ENCODE results near the gene FOXN4.

The FOXN4 gene

DNA sequence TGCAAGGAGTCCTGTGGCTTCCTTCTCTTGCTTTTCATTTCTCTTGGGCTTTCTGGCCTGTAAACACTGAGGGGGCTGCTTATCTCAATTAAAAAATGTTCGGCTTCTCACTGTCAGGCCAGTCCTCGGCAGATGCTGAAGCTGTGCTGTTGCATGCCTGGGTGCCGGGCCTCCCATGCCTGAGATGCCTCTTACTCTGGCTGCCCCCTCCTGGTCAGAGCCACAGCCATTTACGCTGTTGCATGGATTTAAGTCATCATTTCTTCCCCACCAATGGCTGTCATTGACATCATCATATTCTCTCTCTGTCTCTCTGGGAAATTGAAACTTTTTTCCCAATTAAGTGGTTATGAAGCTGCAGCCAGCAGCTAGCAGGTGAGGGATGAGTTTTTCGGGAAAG is 53.7 kb downstream of the FOXN4 start:
- DNase-seq, result no peak

- DNase-seq, result no peak
These were observed 55.1 kb downstream of the FOXN4 start for GRCh38 chr12:109253913-109254544.

- no peak for DNase-seq
These were observed 56.3 kb downstream of the FOXN4 start for GRCh38 chr12:109252799-109253198.

DNA sequence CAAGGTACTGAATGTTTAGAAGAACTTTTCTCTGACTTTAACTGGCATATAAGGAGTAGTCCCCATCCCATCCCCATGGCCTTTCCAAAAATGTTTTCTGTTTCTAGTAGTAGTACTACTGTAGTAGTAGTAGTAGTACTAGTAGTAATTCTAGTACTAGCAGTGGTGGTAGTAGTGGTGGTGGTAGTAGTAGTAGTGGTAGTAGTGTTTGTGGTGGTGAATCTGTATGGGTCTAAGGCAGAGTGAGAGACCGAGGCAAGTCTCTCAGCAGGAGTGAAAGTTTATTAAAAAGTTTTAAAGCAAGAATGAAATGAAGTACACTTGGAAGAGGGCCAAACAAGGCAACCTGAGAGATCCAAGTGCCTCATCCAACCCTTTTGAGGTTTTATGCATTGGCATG is 58.6 kb downstream of the FOXN4 start:
- no peak for DNase-seq

DNA sequence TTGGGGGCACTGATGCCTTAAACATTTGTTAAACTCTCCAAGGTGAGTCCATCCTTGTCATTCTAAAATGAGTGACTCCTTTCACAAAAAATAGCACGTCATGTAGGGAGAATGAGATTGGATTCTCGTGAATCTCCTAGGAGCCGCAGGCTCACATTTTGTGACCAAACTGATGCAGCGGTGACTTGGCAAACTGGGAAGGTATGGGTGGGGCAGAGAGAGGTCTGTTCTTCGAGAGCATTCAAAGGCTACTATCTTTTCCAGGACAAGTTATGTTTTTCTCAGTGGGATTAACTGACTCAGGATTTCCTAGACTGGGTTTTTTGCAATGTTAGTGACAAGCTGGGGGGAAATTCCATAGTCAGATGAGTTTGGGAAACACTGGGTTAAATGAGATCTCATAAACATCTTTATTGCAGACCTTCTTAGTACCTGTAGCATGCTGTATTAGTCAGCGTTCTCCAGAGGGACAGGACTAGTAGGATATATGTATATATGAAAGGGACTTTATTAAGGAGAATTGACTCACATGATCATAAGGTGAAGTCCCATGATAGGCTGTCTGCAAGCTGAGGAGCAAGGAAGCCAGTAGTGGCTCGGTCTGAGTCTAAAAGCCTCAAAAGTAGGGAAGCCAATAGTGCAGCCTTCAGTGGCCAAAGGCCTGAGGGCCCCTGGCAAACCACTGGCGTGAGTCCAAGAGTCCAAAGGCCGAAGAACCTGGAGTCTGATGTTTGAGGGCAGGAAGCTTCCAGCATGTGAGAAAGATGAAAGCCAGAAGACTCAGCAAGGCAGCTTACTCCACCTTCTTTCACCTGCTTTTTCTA is 61.0 kb downstream of the FOXN4 start:
- no peak for DNase-seq

DNA sequence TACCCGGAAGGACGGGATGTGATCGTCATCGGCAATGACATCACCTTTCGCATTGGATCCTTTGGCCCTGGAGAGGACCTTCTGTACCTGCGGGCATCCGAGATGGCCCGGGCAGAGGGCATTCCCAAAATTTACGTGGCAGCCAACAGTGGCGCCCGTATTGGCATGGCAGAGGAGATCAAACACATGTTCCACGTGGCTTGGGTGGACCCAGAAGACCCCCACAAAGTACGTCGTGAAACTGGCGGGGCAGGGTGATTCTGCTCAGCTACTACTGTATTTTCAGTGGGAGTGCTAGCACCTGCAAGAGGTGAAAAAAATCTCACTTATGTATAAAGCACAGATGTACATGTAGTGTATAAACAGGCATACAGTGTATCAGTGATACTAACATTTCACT is 62.9 kb downstream of the FOXN4 start:
- DNase-seq, result no peak

GRCh38 chr12:109244073-109244472 is 65.0 kb downstream of the FOXN4 start:
- DNase-seq, result no peak

DNA sequence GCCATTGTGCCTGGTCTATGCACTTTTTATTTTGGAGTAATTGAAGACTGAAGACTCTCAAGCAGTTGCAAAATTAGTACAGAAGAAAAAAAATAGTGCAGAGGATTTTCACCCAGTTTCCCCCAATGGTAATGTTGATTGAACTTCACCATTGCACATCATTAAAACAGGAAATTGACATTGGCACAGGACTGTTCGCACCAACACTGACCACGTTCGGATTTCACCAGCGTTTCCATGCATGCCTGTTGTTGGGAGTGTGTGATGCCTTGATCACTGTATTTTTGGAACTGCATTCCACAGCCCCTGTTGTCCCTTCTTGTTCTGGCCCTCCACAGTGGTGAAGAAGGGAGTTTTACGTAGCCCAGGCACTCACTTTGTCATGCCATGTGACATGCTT is 67.1 kb downstream of the FOXN4 start:
- DNase-seq, result no peak

DNA sequence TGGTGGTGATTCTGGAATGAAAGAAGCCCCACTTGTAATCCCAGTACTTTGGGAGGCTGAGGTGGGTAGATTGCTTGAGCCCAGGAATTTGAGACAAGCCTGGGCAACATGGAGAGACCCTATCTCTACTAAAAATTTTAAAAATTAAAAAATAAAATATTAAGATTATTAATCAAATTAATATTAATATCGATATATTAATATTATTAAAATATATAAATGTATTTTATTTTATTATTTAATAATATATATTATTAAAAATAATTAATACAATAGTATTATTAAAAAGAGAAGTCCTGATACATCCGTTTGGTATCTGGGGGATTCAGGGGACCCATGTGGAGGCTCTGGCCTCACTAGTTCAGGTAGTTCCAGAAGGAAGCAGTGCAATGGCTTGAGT is 68.7 kb downstream of the FOXN4 start:
- no peak for DNase-seq

GRCh38 chr12:109239691-109240090 is 69.4 kb downstream of the FOXN4 start:
- DNase-seq, result no peak

- DNase-seq, result no peak
These were observed 69.9 kb downstream of the FOXN4 start for GRCh38 chr12:109239179-109239578.

DNA sequence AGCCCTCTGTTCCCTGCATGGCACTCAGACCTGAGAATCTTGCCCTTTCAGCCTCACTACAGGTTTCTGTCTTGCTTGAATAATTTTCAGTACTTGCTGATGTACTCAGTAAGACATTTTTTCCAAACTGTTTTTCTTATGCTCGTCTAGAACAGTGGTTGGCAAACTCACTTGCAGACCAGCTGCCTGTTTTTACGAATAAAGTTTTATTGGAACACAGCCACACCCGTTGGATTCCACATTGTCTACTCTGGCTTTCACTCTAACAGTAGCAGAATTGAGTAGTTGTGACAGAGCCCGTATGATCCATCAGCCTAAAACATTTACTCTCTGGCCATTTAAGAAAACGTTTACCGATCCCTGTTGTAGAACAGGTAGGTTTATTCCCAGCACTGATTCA is 72.8 kb downstream of the FOXN4 start:
- DNase-seq, result no peak

DNA sequence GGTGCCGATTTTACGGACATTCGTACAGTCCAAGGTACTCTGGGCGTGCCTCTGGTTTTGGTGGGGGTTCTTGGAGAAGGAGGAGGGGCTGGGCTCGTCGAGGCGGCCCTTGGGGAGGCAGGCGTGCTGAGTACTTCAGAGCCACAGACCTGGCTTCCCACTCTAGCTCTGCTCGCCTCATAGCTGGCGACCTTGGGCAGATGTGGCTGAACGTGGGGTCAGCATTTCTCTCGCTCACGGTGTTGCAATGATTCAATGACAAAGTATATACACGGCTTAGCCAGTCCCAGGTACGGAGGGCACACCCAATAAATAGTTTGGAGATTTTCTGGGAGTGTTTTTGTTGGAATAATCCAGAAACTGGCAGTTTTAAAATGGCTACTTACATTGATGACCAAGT is 75.1 kb downstream of the FOXN4 start:
- DNase-seq, result no peak

DNA sequence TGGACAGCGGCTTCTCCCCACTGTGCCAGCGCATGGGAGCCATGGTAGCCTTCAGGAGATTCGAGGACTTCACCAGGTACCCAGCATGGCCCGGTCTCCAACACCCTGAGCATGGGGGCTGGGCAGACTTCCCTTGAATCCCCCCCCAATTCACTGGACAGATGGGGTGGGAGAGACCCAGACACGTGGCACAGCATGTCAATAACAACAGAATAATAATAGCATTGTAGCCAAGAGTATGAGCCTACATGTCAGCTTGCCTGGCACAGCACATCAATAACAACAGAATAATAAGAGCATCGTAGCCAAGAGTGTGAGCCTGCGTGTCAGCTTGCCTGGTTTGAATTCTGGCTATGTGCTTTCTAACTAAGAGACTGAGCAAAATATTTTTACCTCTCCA is 76.4 kb downstream of the FOXN4 start:
- DNase-seq, result no peak

- DNase-seq, result no peak
These were observed 78.9 kb downstream of the FOXN4 start for GRCh38 chr12:109230193-109230592.

GRCh38 chr12:109228664-109229063 is 80.4 kb downstream of the FOXN4 start:
- no peak for DNase-seq
